ENCODE data around the gene EPHA1.
"Not testable (repeated sequence)": the region's sequence is repeated elsewhere in the genome, so short reads cannot be mapped to it uniquely, and the experiment has no call there.

The EPHA1 gene

DNA sequence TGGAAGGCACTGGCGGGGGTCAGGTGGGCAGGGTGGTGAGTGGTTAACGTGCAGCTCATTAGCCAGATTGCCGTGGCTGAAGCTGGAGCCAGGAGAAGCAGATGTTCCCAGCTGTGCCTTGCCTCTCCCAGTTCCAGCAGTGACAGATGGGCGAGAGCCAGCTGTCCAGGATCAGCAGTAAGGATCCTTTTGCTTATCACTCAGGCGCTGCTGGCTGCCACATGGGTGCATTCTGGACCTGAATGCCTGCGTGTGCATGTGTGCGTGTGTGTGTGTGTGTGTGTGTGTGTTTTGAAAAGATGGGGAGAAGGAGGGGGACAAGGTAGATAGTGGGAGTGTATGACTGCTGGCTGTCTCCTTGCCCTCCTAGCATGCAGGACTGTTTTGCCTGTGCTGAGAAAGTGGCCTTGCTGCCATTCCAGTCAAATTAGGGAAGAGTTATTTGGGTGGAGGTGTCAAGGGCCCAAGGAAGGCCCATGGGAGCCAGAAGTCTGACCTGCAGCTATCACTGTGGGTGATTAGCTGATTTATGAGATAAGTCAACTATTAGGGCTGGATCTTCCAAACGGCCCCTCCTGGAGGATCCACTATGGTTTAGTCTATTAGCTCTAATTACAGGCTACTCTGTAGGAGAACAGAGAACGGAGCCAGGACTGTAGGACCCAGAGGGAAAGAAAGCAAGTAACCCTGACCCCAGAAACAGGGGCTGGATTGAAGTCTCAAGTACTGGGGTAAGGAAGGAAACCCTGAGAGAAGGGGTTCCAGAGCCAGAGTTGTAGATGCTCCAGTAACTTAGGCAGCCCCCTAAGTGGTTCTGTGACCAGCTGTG lies 3.3 kb downstream of the EPHA1 start:
- DNase-seq (ENCODE audit: low read depth in 3 of 3) = no peak

- not testable (repeated sequence) for DNase-seq (ENCODE audit: low read depth in 3 of 3)
Measured at GRCh38 chr7:143402233-143402632, 6.4 kb downstream of the EPHA1 start.

GRCh38 chr7:143401265-143401664 lies 7.4 kb downstream of the EPHA1 start:
- DNase-seq (ENCODE audit: low read depth in 3 of 3) = no peak

- no peak for DNase-seq (ENCODE audit: low read depth in 3 of 3)
Measured at GRCh38 chr7:143399642-143400041, 9.0 kb downstream of the EPHA1 start.

- DNase-seq (ENCODE audit: low read depth in 3 of 3) = no peak
Measured at GRCh38 chr7:143399151-143399550, 9.5 kb downstream of the EPHA1 start.

DNA sequence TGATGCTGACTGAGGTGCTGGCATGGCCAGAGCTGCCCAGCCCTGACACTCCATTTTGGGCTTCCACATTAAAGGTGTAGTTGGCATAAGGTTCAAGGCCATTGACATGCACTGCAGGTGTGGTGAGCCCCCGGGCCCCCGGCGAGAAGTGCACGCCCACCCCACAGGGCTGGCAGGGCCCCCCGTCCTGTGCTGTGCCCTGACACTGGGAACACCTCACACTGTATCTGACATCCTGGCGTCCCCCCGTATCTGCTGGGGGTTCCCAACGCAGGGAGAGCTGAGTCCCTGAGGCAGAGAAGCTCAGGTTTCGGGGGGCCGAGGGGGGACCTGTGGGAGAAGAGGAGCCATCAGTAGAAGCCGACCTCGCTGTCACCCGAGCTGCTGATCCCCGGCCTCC lies 10.0 kb downstream of the EPHA1 start:
- no peak for DNase-seq (ENCODE audit: low read depth in 3 of 3)

- DNase-seq (ENCODE audit: low read depth in 3 of 3) = no peak
Measured at GRCh38 chr7:143397710-143398530, 10.7 kb downstream of the EPHA1 start.

GRCh38 chr7:143396625-143397556 lies 11.8 kb downstream of the EPHA1 start:
- DNase-seq (ENCODE audit: low read depth in 3 of 3) = no peak

- no peak for DNase-seq (ENCODE audit: low read depth in 3 of 3)
Measured at GRCh38 chr7:143396182-143396581, 12.5 kb downstream of the EPHA1 start.

GRCh38 chr7:143395187-143396149 lies 13.2 kb downstream of the EPHA1 start:
- no peak for DNase-seq (ENCODE audit: low read depth in 3 of 3)

DNA sequence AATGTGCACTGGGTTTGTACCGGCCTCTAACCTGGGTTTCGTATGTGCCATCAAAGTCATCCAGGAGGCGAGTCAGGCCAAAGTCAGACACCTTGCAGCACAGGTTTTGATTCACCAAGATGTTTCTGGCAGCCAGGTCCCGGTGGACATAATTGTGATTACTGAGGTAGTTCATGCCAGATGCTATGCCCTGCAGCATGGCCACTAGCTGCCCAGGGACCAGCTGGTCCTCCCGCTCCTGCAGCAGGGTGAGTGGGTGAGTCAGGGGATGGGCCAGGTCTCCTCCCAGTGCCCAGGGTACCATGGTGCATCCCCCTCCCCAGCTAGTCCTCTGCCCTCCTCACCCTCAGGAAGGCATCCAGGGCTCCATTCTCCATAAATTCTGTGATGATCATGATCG lies 13.9 kb downstream of the EPHA1 start:
- no peak for DNase-seq (ENCODE audit: low read depth in 3 of 3)

DNA sequence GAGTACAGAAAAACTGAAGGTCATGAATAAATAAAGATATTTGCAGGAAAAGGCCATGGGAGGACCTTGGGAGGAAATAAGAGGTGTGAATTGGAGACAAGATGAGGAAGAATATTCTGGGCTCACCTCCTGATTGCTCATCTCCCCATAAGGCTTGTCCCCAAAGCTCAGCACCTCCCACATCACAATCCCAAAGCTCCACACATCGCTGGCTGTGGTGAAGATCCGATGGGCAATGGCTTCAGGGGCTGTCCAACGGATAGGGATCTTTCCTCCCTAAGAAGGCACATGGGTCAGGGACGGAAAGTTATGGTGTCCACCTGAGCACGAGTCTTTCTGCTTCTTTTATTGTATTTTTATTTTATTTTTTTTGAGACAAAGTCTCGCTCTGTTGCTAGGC lies 14.6 kb downstream of the EPHA1 start:
- DNase-seq (ENCODE audit: low read depth in 3 of 3) = no peak

- no peak for DNase-seq (ENCODE audit: low read depth in 3 of 3)
Measured at GRCh38 chr7:143393267-143394041, 15.2 kb downstream of the EPHA1 start.

DNA sequence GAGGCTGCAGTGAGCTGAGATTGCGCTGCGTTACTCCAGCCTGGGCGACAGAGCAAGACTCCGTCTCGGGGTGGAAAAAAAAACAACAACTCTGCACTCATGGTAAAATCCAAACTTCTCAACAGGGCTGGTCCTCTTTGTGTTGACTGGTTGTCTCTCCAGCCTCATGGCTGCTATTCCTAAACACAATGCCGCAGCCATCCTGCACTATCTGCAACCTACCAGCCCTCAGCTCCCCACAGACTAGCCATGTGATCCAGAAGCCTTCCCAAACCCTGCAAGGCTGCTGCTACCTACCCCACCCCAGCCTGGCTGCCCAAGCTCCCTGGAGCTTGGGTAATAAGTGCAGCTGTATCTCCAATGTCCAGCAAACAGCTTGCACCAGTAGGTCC lies 15.8 kb downstream of the EPHA1 start:
- no peak for DNase-seq (ENCODE audit: low read depth in 3 of 3)

- DNase-seq (ENCODE audit: low read depth in 3 of 3) = not testable (repeated sequence)
Measured at GRCh38 chr7:143392427-143392826, 16.2 kb downstream of the EPHA1 start.

DNA sequence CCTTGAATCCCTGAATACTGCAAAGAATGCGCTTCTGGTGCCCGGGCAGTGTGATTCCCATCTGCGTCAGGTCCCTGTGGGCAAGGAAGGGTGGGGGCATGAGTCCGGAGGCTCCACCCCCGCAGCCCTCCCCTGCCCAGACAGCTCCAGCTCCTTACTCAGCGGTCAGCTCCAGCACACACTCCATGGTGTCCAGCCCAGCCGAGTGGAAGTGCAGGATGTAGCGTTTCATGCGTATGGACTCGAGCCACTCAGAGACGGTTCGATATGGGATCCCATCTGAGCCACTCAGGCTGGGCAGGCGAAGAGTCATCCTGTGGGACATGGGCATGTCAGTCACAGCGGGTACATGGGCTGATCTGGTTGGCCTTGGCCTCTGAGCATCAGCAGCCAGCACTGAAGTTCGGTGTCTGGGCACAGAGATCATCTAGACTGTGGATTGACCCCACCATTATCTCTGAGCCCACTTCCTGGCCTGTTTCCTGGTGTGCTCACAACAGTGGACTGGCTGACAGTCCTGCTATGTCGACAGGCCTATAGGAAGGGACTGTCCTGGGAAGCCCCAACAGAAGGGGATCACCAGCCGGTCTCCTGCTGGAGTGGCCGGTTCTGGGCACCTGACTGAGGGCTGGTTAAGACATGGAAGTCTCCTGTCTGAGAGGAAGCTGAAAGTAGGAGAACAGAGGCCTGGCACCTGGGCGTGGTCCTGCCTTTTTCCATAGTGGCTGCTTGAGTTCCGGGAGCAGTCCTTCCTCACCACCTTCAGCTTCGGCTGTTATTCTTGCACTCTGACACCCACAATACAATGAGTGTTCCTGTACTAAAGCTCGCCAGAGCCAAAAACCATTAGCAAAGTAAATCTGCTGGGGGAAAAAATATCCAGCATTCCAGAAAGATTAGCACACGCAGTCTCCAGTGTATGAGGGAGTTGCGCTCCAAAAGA lies 16.9 kb downstream of the EPHA1 start:
- no peak for DNase-seq (ENCODE audit: low read depth in 3 of 3)

- DNase-seq (ENCODE audit: low read depth in 3 of 3) = no peak
Measured at GRCh38 chr7:143390773-143391317, 17.8 kb downstream of the EPHA1 start.

DNA sequence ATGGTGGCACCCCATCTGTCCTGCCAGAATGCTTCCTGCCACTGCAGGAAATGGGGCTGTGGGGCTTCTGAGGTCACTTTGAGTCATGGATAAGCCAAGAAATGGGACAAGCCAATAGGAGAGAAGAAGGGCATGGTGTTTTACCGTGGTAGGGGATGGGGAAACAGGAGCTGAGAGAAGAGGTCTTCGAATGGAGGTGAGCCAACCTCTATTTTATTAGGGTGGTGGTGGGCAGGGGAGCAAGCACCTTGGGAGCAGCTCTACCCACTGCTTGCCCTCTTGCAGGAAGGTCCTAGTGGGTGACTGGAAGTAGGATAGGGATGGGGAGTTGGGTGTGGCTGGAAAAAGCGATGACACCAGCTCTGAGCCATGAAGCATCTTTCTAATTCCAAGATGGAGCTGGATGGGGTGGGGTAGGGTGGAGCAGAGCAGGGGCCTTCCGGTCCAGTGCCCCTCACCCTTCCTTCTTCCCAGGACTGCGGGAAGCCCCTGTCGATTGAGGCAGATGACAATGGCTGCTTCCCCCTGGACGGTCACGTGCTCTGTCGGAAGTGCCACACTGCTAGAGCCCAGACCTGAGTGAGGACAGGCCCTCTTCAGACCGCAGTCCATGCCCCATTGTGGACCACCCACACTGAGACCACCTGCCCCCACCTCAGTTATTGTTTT lies 18.4 kb downstream of the EPHA1 start:
- no peak for DNase-seq (ENCODE audit: low read depth in 3 of 3)

Data from stimulated activated CD4-positive, alpha-beta T cell treated with anti-CD3 and anti-CD28 coated beads, TNF-alpha, amount 100 ng/mL, for 24 hours (primary cell).